Measurements from ENCODE around the gene EPS8. TPM values are rescaled to one million over a fixed set of nuclear protein-coding genes. Genes with fewer than 3 reads are reported as not detected.

EPS8 gene
- 65.2 and 80.3 TPM in 2 replicates for total RNA-seq
- 47.1 TPM for polyA plus RNA-seq (2012)

DNA sequence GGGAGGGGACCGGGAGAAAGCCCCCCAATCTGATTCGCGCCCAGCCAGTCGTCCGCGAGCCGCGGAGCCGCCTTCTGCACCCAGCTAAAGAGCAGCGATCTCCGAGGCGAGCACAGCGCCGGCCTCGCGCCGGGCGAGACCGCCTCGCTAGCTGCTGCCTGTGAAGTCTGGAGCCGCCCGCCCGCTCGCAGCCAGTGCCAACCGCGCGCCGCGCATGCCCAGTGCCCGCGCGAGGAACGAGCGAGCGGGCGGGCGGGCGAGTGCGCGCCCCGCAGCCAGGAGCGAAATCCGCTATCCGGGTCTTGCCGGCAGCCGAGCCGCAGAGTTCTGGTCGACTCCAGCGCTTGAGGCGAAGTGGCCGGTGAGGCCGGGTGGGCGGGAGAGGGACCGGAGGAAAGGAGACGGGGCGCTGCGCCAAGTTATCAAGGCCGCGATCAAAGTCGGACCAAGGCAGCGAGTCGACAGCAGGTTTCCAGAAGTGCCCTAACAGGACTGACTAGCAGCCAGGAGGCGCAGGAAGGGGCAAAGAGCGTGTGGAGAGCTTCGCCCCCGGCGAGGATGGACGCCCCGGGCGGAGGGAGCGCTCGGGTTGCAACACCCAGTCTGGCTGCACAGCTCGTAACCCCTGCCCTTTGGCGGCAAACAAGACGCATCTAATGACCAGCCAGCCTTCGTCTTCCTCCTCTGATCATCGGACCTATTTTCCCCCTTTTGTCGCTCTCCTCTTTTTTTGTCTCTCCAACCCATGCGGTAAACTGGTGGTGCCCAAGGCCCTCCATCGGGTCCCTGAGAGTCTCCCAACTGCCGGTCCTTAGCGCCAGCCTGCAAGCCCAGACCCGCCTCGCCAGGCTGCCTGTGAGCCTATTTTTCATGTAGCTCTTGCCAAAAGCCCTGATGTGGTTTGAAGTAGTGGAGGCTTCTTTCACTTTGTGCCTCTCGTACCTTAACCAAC lies at the start of gene EPS8:
Gene EPS8, minus strand, starts transcription at position 169 of the 952 bp plus-strand sequence. CDS start 106,437 bp downstream, outside the sequence.
- peak; percentile 95 for DNase-seq (ENCODE audit: low read depth)

DNA sequence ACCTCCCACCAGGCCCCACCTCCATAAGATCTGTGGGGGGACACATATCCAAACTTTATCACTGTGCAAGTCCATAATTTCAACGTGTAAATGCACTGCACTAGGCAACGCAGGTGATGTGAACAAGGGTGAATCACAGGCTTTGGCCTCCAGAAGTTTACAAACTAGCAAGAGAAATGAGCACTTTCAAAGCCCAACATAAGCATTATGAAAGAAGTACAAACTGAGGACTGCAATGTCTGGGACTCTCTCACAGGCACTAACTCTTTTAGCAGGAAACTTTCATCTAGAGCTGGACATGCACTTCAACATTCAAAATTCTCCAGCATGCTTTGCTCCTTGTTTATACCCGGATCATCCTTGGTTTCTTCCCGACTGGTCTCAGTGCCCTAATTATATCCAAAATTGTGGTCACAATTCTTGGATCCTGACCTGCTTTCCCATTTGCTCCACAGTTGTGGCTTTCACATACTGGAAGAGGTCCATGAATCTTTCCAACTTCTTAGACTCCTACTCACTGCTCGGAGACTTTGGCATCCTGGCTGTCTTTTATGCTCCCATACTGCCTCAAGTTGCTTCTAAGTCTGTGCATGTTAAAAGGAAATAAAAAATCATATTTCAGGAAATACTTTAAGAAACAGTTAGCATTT lies 48.1 kb upstream of the EPS8 start:
- peak; percentile 93 for DNase-seq (ENCODE audit: low read depth)

GRCh38 chr12:15834575-15834974 lies 45.4 kb upstream of the EPS8 start:
- no peak for DNase-seq (ENCODE audit: low read depth)

DNA sequence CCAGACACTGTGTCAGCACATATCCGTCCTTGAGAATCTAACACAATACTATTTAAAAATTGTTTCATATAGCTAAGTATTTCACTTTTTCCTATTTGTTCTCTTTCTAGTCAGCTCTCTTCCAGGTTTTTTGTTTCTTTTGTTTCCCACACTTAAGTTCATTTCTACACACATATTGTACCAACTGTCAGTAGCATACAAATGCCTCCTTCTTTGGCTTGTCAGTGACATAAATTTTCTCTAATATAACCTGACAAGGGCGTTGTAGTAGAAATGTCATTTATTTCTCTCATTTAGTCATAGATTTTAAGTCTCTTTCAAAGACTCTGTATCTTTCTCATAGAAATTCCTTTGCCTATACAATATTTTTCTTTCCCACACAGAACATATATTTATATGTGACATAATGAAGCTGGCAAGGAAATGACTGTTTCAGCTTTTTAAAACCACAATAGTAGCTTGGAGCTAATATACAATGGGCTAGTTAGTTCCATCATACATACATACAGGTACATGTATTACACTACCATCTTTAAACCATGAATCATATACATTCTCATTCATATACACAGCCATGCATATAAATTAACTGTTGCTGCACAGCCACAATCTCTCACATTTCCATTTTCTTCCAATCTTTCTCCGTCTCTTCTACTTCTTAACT lies 42.3 kb upstream of the EPS8 start:
- DNase-seq (ENCODE audit: low read depth): no peak

GRCh38 chr12:15830538-15830937 lies 41.4 kb upstream of the EPS8 start:
- DNase-seq (ENCODE audit: low read depth): peak; percentile 60

- peak; percentile 53 for DNase-seq (ENCODE audit: low read depth)
These were observed 40.8 kb upstream of the EPS8 start for GRCh38 chr12:15829949-15830348.

GRCh38 chr12:15829255-15829654 lies 40.1 kb upstream of the EPS8 start:
- no peak for DNase-seq (ENCODE audit: low read depth)

- no peak for DNase-seq (ENCODE audit: low read depth)
These were observed 37.9 kb upstream of the EPS8 start for GRCh38 chr12:15827136-15827535.

GRCh38 chr12:15824516-15824915 lies 35.3 kb upstream of the EPS8 start:
- DNase-seq (ENCODE audit: low read depth): peak; percentile 10

DNA sequence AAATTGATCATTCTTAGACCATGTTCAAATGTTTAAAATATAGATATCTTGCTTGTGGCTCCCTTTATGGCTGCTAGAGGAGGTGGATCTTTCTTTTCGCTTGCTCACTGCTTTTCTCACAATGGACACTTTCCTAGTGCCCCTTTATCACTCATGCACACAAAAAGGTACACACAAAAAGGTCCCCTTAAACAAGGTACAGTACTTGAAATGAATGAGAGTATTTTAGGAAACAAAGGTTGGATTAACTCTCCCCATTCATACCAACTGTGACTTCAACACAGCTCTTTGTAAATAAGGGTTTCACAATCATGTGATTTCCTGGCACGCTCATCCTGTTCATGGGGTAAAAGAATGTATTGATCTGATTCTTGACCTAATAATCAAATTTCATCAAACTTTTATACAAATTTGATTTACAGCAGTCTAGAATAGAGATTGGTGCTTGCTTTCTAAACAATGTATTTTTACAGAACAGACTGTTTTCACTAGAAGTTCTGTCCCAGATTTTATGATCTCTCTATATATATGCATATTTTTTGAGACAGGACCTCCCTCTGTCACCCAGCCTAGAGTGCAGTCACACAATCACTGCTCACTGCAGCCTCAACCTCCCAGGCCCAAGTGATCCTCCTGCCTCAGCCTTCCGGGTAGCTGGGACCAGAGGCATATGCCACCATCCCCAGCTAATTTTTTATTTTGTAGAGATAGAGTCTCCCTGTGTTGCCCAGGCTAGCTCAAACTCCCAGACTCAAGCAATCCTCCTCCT lies 34.4 kb upstream of the EPS8 start:
- no peak for DNase-seq (ENCODE audit: low read depth)

- DNase-seq (ENCODE audit: low read depth): no peak
These were observed 30.7 kb upstream of the EPS8 start for GRCh38 chr12:15819644-15820437.

GRCh38 chr12:15818418-15818817 lies 29.2 kb upstream of the EPS8 start:
- DNase-seq (ENCODE audit: low read depth): no peak

GRCh38 chr12:15815730-15816129 lies 26.5 kb upstream of the EPS8 start:
- no peak for DNase-seq (ENCODE audit: low read depth)

DNA sequence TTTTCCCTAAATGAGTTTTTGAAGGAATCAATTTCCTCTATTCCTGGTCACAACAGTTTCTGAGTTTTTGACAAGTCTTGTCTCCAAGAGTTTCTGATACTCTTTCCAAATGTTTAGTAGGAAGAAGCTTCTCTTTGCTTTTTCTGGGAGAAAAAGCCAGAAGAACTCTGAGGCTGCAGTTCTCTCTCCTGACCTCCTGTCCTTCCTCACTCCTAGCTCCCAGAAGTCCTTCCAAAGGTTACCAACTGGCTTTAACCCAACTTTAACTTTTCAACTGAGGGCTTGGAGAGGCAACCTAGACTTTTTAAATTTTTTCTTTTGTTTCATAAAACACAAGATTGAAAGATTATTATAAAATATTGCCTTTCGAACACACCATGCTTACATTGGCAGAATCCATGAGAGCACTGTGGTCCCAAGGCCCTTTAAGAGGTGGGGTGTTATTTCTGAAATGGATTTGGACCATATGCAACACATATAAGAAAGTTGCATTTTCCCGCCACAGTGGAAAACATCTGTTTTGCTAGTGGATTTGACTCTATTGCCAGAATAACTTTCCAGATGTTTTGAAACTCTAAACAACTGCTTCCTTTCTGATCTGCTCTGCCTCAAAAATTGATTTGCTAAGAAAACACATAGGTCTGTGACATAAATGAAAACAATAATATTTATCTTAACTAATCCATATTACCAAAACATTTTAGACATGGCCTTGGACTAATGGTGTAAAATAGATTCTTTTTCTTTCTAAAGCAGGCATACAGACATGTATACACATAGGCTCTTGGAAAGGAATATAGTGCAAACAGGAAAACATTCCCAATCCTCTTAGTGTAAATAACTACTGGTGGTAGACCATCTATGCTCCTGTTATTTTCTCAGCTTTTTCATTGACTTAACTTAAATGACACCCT lies 22.3 kb upstream of the EPS8 start:
- no peak for DNase-seq (ENCODE audit: low read depth)

GRCh38 chr12:15808652-15809051 lies 19.5 kb upstream of the EPS8 start:
- DNase-seq (ENCODE audit: low read depth): no peak

DNA sequence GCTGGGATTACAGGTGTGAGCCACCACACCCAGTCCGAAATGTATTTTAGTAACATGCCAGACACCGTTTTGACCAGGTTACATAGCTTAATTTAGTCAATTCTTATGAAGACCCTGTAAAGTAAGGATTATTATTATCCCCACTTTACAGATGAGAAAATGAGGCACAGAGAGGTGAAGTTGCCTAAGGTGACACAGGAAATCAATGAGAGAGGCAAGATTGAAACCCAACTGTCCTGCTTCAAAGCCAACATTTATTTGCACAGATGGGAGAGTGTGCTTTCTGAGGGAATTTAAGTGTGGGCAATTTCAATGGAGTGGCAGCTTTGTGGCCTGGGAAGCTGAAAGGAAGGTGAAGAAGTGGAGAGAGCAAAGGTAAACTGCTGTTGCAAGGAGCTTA lies 19.1 kb upstream of the EPS8 start:
- no peak for DNase-seq (ENCODE audit: low read depth)

GRCh38 chr12:15806826-15807225 lies 17.6 kb upstream of the EPS8 start:
- no peak for DNase-seq (ENCODE audit: low read depth)

DNA sequence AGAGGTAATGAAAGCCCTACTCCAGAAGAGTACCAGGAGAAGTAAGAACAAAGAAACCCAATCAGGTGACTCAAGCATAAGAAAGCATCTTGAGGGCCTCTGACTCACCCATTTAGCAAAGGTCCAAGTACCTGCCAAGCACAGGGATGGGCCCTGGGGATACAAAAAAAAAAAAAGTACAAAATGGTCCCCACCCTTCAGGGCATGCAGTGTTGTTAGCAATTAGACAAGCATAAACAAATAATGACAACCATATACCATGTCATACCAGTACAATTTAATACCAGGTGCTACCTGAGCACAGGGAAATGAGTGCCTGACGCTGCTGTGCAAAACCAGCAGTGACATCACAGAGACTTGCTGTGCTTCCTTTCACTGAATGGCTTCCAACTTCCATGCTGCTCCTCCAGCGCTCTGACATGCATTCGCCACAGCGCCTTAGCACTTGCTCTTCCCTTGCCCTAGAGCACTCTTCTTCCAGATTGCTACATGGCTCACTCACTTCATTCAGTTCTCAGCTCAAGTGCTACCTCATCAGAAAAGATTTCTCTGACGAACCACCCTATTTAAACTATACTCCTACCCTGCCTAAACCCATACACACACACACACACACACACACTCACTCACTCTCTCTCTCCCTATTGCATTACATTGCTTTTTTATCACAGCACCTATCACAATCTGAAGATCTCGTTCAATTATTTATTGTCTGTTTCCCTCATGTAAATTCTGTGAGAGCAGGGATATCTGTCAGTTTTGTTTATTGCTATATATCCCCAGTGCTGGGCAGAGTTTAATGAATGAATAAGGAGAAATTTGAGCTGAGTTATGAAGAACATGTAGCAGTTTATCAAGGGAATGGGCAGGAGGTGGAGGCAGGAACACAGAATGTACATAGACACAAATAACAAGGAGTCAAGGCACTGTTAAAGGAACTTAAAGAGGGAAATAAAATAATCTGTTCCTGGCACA lies 12.9 kb upstream of the EPS8 start:
- no peak for DNase-seq (ENCODE audit: low read depth)

All from myocyte (in vitro differentiated cells).